ENCODE results near the gene CAPNS1. TPM values are rescaled to one million over a fixed set of nuclear protein-coding genes. Genes with fewer than 3 reads are reported as not detected.

Gene CAPNS1
- total and polyA plus RNA-seq, 9 of the 15 experiments (the other 6 are each of a cell fraction or from before 2014, with no cell fraction given), result 77.9 to 576 (median 258) TPM

- TF ChIP-seq ZNF318 (IDR thresholded peaks at IDR 0.05; ENCODE audit: borderline replicate concordance in 1 of 2, low read depth in 1 of 2) (no peak), NR2F6 (CRISPR knock-in tag; IDR thresholded peaks at IDR 0.05) (no peak), ZSCAN29 (IDR thresholded peaks at IDR 0.05) (no peak), KDM4B (IDR thresholded peaks at IDR 0.05; ENCODE audit: borderline replicate concordance in 2 of 2, low read depth in 1 of 2) (peak in 1 of 2 experiments; percentile 40; a peak in 1 of 4 replicates), ZFP36 (IDR thresholded peaks at IDR 0.05; ENCODE audit: low read depth, low read length, partially characterized antibody) (peak; percentile 29), ARID3B (CRISPR knock-in tag; IDR thresholded peaks at IDR 0.05; ENCODE audit: borderline replicate concordance) (no peak), ZNF512 (tag; IDR thresholded peaks at IDR 0.05) (no peak), SMARCA5 (IDR thresholded peaks at IDR 0.05) (no peak), ZSCAN32 (CRISPR knock-in tag; IDR thresholded peaks at IDR 0.05) (no peak), SNAPC5 (CRISPR knock-in tag; IDR thresholded peaks at IDR 0.05) (no peak), HDAC2 (IDR thresholded peaks at IDR 0.05) (peak; percentile 70; the same call in 1 of the 2 replicates), TAF7 (tag; IDR thresholded peaks at IDR 0.05) (peak; percentile 75), HIVEP1 (CRISPR knock-in tag; IDR thresholded peaks at IDR 0.05) (no peak), CREB5 (CRISPR knock-in tag; IDR thresholded peaks at IDR 0.05) (no peak)
Observed at GRCh38 chr19:36139473-36140303, at the start of gene CAPNS1 (continued).

Data from K562 (cell line).